Stimulated activated CD4-positive, alpha-beta T cell treated with anti-CD3 and anti-CD28 coated beads, Interleukin-4, amount 100 ng/mL, for 1 hour (primary cell): ENCODE data around the gene CCDC146.
"Not testable (repeated sequence)": the region's sequence is repeated elsewhere in the genome, so short reads cannot be mapped to it uniquely, and the experiment has no call there.

Source experiments
- DNase-seq: peaks from one replicate; pipeline ENCODE4 v3.0.0-alpha.2; 2020

CCDC146 gene

DNA sequence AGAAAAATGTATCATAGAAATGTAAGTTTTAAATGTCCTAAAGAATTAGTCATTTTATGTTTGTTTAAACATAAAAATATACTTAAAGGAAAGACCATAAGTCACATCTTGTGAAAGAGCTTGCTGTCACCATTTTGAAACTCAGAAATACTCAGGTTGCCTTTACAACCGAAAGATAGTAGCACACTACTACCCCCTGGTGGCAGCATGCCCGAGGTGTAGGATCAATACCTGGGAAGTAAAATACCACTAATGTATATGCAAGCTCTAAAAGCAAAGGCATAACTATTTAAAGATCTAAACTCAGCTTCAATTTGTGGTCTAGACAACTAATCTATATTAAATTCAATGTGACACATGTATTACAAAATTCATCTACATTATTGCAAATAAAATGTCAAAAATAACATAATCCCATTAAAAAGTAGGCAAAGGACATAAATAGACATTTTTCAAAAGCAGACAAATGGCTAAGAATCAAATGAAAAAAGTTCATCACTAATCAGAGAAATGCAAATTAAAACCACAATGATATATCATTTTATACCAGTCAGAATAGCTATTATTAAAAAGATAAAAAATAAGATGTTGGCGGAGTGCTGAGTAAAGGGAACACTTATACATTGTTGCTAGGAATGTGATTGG lies 124.9 kb downstream of the CCDC146 start:
- peak; percentile 89 for DNase-seq

DNA sequence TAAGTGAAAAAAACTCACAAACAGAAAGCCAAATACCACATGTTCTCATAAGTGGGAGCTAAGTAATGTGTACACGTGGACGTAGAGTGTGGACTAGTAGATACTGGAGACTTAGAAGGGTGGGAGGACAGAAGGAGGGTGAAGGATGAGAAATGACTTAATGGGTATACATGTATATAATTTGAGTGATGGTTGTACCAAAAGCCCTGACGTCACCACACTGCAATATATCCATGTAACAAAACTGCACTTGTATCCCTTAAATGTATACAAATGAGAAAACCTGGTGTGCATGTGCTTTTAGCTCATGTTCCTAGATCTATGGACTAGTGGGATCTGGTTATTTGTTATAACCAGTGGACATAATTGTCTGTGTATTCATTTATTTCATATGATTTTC lies 125.7 kb downstream of the CCDC146 start:
- DNase-seq = no peak

DNA sequence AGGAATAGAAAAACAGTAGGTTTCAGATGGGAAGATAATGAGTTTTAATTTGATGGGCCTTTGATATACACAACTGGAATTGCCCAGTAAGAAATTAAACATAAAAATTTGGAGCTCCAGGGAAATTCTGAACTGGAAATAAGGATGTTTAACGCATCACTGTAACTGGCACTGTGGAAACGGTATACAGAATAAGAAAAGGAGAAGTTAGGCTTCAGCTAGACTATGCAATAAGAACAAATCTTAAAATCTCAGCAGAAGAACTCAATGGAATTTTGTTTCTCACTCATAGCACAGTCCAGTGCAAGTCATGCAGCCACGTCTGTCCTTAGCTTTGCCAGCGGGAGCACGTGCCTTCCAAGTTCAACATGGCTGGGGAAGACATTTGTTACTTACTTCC lies 130.1 kb downstream of the CCDC146 start:
- no peak for DNase-seq

DNA sequence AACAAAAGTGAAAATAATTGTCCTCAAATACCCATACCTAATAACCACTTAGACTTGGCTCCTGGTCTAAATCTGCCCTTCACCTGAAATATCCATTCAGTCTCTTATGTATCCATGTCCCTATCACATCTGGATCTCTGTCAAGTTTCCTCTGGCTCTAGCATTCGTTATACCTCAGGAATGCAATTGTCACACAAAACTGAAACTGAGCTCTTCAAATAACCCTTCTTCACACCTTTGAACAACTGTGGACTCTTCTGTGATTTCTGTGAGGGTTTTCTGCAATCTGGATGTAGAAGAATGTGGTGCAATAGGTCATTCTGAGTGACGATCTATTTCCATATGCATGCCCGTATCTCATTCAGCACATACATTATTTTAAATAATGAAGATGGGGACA lies 130.7 kb downstream of the CCDC146 start:
- no peak for DNase-seq

DNA sequence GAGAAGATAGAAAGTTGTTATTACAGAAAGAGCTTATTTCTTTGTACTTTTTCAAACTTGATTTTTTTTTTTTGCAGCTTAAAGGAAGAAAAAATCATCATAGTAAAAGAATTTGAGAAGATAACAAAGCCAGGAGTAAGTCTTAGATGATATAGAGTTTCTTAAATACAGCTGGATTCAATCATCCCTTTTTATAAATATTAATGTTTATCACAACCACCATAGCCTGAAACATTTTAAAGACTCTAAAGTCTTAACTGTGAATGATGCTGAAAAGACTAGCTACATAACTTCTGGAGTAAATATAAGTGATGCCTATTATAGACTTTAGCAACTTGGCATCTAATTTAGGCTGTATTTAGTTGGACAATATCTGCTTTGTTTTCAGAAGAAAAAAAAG lies 132.0 kb downstream of the CCDC146 start:
- no peak for DNase-seq

DNA sequence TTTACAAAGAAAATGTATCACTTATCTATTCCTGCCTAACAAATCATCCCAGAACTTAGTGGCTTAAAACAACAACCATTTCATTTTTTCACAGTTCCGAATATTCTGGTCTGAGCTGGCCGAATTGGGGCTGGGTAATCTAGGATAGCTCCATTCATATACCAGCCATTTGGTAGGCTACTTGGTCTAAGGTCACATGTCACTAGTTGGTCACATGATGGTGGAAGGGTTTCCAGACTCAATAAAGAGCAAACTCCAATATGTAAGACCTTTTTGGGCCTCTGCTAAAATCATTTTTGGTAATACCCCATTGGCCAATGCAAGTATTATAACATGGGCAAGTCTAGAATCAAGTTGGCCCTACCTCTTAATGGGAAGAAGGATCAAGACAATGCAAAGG lies 132.5 kb downstream of the CCDC146 start:
- no peak for DNase-seq

DNA sequence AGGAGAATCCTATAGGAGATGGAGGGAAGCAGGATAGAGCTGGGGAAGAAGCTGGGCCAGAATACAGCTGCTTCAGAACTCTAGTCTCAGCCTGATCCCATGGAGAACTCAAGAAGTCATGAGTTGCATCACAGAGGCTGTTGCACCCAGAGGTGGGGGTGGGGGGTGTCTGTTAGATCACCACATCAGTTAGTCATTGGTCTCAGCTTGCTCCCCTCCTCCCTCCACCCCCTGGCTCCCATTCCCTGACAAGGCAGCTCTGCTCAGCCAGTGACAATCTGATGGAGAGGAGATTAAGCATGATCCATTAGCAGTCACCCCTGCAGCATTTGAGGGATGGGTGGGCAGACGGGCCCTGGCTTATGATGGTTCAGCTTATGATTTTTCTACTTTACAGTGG lies 135.6 kb downstream of the CCDC146 start:
- no peak for DNase-seq

DNA sequence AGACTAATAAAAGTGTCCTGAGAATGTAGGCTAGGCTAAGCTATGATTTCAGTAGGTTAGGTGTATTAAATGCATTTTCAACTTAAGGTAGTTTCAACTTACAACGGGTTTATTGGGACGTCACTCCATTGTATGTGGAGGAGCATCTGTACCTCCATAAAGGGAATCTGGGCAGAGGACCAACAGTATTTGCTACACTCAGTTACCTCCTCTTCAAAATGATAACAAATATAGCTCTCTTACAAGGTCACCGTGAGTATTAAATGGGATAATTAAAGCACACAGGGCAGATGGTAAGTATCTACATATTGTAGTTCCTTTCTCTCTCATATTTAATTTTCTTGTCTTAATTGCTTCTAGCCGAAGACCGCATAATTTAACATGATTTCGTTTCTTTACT lies 136.2 kb downstream of the CCDC146 start:
- DNase-seq = no peak

DNA sequence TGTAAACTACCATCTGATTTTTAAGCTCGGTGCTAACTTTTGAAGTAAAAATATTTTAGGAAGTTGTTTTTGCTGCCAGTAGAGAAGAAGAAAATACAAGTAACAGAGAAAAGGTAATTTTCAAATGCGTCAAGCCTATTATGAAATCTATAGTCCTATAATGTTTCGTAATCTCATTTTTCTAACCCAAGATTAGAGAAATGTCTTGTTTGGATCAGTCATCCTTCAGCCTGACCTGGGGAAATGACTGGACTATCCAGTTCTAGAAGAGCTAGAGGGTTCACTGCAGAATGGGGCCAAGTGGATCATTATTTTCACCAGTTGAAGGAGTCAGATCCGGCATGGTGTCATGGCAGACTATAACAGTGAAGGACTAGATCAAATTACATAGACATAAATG lies 139.9 kb downstream of the CCDC146 start:
- no peak for DNase-seq

DNA sequence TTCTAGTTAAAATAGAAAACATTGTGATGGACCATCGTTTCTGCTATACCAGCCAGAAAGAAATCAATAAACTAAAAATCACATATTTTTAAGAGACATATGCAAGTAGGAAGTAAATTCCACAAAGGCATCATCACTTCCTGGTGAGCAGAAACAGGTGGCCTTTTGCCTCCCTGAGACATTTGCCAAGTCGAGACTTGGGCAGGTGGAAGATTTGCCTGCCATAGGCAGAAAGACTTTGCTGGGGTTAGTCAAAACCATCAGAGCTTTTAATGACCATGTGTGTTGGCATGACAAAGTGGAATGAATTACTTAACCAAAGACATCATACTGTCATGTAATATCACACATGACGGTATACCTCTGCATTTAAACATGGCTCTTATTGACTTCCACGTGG lies 143.3 kb downstream of the CCDC146 start:
- no peak for DNase-seq

DNA sequence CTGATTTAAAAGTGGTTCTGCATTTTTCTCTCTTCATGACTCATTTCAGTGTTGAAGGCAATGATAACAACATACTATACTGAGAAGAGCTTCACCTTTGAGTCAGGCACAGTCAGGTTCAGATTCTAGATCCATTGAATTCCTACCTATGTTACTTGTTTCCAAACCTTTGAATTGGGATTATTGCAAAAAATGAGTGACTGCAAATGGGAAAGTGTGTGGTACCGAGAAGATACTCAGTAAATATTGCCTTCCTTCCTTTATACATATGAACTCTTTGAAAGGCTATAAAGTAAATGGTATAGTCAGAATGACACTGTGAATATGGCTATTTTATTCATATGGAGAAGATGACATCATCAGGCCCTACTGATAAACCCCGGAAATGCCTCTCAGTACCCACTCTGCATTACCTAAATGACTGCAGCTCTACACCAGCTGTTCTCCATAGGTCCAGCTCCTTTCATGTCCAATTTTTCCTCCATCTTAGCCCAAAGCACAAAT lies 143.9 kb downstream of the CCDC146 start:
- DNase-seq = no peak

DNA sequence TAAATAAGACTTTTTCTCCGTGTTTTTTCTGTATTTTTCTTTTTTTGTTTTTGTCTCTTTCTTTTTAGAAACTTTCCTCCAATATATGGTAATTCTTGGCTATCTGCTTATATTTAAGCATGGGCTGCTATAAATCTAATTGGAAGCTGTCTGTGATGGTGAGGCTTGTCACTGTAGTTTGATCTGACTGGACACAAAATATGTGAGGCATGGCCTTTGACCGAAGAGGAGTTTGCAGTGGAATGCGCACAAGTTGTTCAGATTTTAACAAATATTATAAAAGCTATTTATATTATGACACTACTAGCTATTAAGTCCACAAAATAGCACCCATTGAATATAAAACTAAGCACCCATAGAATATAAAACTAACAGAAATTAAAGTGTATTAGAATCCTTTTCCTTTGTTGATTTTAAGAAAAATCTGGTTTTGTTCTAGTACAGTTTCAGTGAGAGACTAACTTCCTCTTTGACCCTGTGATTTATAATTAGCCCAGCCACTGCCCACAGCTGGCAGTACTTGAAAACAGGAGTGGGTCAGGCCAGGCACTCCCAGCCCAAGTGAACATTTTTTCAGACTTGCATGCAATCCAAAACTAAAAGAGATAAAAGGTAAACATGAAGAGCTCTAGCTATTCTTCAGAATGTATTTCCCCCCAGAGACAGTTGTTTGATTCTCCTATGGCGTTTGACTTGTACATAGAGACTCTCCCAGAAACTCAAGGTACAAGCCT lies 147.1 kb downstream of the CCDC146 start:
- no peak for DNase-seq

DNA sequence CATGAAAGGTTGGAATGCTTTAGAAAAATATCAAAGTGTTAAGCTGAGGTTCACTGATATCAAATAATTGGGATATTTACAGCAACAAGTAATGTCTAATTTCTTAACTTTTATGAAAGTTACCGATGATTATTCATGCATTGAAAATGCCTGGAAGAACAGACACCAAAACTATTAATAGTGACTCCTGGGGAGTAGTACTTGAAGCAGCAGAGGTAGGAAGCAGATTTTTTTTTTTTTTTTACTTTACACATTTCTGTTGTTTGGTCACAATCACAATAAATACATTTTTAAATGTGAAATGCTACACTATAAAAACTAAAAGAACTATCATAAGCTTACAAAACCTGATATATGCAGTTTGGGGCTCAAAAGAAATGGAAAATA lies 147.7 kb downstream of the CCDC146 start:
- no peak for DNase-seq

DNA sequence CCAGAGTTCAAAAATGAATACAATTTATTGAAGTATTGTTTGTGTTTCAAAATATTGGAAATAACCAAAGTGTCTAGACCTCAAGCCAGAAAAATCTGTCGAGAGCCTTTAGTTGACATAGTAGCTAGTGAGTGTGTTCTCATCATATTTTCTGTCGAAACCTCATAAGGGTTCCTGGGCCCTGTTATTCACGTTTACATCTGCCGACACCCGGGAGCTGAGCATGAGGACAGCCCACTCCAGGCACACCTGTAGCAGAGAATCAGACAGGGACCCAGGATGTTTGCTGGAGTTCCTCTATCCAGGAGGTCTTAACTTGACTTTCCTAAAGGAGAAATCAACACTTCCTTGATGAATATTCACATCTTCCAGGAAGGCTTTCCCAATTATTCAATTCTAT lies 149.4 kb downstream of the CCDC146 start:
- DNase-seq = no peak

DNA sequence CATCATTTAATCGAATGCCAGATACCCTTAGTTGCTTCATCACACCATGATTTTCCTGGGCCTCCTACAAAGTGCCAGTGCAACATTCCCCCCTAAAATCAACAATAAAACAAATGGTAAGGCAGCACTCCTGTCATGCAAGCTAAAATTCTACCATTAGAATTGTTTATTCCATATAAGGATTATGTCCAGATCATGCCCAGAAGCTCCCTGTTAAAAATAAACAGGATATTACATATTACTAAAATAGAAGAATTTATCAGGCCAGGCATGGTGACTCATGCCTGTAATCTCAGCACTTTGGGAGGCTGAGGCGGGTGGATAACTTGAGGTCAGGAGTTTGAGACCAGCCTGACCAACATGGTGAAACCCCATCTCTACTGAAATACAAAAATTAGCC lies 153.2 kb downstream of the CCDC146 start:
- not testable (repeated sequence) for DNase-seq

DNA sequence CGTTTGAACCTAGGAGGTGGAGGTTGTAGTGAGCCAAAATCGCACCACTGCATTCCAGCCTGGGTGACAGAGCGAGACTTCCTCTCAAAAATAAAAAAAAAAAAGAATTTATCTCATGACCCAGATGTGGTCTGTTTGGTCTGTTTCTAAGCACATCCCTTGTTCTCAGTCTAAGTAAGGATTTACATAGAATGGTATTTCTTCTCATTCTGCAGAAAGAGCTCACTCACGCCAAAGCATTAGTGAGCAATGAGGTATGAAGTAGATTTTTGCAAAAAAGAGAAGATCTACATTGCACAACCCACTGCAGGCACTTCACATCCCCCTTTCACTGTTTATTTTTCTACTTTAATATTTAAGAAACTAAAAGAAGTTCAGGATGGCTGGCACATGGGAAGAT lies 153.7 kb downstream of the CCDC146 start:
- DNase-seq = no peak

DNA sequence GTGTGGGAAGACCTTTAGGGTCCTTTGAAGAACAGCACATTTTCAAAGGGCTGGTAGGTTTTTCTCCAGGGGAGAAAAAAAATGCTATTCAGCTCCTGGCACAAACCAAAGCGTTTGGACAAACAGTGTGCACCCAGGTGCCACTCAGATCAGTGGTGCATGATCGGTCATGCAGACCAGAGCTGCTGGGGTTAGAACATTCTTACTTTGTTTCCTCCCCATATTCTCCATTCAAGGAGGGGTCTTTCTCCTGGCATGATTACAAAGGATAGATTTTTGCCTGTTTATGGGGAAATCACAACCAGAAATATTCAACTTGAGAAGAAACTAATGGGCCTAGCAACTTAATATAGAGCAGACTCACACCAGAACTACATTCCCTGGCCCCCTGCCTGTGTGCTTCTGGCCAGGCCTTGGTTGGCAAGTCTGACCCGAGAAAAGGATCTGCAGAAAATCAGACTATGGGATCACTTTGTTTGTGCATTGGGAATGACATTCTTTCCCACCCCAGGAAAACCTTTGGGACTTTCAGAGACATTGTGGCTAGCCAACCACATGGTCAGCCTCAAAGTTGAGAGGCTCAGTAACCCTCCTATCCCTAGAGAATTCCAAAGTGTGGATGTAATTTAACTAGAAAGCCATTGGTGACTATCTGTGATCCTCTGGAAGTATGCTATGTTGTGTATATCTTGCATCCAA lies 159.5 kb downstream of the CCDC146 start:
- no peak for DNase-seq

DNA sequence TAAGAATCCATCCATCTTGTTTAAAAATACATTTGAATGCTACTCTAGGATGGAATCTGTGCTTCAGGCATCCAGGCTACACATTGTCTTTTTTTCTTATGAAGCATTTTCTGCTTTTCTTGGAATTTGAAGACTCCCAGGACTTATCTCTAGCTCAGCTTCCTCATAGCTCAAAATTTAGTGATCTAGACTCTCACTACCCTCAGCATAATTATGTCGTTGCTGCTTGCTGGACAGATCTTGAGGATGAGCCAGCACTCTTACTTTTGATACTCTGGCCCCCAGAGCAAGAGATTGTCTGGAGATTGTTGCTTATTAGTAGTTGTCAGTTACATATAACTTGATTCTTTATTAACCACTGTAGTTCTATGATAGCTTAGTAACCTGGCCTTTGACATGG lies 160.5 kb downstream of the CCDC146 start:
- DNase-seq = no peak

DNA sequence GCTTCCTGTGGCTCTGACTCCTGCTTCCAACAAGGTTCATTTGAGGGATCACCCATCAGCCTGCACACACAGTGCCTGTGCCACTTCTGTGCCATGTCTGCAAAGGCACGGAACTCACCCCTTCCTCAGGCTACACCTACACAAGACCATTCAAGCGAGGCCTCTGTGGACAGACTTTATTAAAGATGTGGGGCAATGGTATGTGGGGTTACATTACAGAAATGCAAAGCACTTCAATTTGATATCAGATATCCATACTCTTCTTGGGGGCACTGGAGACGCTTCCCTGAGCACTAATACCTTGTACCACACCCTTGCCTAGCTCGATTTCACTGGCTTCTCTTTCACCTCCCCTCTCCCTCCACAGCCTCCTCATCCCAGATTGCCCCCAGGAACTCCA lies 161.6 kb downstream of the CCDC146 start:
- no peak for DNase-seq

DNA sequence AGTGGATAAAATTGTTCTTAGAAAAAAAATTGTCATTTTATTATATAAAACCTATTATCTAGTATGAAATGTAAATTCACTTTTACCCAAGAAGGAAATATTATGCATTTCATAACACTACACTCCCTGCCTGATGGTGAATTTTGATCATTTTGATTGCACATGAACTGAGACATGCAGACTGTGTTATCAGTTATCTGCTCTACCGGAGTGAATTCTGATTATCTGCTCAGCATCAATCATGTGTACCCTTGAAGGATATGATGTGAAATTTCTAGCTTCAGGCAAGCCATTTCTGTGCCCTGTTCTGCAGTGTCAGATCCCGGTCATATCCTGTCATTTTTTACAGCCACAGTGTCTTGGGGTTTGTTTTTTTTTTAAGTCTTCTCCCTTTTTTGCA lies 162.2 kb downstream of the CCDC146 start:
- DNase-seq = no peak

DNA sequence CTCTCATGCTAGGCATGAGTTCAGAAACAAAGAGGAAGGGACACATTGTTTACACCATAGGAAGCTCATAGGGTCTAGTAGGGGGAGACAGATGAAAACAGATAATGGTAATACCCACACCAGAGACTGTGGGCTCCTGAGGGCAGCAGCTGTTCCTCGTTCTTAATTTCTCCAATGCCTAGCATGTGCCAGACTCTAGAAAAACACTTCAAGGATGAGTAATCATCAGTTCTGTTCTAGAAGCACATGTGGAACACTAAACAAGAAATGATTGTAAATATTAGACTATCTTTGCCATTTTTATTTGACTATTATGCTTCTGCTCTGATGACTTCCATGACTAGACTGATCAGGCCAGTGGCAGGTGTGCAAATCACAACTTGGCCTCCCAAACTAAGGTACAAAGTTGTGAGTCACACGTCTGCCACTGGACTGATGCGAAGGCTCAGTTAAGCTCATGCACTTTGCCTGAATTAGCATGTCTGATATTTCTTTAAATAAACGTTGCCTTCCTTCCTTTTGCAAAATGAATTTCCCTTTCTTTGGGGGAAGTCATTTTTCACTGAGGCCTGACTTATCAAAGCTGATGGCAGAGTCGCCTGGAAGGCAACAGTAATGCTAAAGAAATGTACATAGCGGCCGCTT lies 166.4 kb downstream of the CCDC146 start:
- DNase-seq = no peak

DNA sequence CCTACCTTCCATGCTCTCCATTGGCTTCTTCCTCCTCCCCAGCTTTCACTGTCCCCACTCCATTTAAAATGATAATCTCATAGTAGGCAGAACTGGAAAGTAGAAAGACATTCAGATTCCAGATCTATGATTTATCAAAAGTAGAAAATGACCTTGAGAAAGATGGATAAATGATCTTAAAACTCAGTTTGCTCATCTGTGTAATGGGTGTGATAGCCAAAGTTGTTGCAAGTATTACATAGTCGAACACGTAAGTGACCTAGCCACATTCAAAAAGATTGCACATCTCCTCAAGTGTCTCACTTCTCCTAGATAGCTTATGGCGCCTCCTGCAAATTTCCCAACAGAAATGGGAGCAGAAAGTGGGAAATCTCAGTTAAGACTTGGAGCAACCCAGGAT lies 167.0 kb downstream of the CCDC146 start:
- DNase-seq = no peak

DNA sequence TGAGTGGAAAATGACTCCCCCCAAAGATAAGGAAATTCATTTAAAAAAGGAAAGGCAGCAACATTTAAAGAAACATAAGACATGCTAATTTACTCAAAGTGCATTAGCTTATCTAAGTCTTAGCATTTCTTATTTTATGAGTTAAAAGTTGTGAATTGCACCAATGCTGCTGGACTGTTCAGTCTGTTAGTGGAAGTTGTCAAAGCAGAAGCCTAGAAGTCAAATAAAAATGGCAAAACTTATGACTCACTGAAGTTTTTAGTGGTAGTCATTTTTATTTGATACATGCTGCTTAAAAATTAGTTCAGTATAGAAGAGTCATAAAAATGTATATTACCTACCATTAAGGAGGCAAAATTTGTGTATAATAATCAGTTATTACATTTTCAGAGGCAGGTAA lies 168.0 kb downstream of the CCDC146 start:
- DNase-seq = no peak

DNA sequence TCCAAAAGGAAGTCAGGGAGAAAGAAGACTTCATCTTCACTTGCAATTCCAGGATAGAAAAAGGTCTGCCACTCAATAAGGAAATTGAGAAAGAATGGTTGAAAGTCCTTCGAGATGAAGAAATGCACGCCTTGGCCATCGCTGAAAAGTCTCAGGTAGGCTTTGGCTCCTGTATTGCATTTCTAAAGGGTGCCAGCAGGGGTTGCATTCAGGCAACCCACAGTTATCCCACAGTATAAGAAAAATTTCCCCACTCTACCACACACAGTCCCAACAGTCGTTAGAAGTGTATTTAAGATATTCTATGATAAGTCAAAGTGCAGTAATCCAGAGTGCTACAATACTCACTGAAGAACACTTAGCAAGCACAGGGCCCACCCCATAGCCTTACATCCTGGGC lies 170.6 kb downstream of the CCDC146 start:
- no peak for DNase-seq
